Stomach (tissue), 4 donors: Measurements from ENCODE around the gene RSBN1.
"Not testable (repeated sequence)": the region's sequence is repeated elsewhere in the genome, so short reads cannot be mapped to it uniquely, and the experiment has no call there.

ENCODE experiments used
- EP300 ChIP-seq: sonication (generic); formaldehyde crosslinking; IDR thresholded peaks from one replicate; pipeline ENCODE4 v1.6.1; 2017; ENCODE audit warnings: antibody characterized with exemption
- POLR2A ChIP-seq, 4 donors: fragments of 450-650 bp; IDR thresholded peaks; one replicate each; pipeline ENCODE4 v1.6.1; 2016; ENCODE audit warnings: antibody characterized with exemption in 4 of 4, control low read depth in 2 of 4, mild to moderate bottlenecking in 1 of 4, moderate library complexity in 1 of 4
- TF ChIP-seq, protein P1 (sequence below), 7 experiments: fragments of 450-650 bp in 4 of 7; fragments of 200-600 bp in 3 of 7; sonication (generic) in 3 of 7; IDR thresholded peaks; one replicate each; pipeline ENCODE4 v1.5.1; 2016 to 2019; ENCODE audit warnings: antibody characterized with exemption in 7 of 7, control low read depth in 2 of 7, mild to moderate bottlenecking in 1 of 7

DNA sequence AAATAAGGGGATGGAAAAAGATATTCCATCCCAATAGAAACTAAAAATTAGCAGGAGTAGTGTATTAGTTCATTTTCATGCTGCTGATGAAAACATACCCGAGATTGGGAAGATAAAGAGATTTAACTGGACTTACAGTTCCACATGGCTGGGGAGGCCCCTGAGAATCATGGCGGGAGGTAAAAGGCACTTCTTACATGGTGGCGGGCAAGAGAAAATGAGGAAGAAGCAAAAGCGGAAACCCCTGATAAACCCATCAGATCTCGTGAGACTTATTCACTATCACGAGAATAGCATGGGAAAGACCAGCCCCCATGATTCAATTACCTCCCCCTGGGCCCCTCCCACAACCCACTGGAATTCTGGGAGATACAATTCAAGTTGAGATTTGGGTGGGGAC is 94.8 kb downstream of the RSBN1 start:
- not testable (repeated sequence) for TF ChIP-seq POLR2A (IDR thresholded peaks at IDR 0.05); EP300
- TF ChIP-seq, protein P1, sequence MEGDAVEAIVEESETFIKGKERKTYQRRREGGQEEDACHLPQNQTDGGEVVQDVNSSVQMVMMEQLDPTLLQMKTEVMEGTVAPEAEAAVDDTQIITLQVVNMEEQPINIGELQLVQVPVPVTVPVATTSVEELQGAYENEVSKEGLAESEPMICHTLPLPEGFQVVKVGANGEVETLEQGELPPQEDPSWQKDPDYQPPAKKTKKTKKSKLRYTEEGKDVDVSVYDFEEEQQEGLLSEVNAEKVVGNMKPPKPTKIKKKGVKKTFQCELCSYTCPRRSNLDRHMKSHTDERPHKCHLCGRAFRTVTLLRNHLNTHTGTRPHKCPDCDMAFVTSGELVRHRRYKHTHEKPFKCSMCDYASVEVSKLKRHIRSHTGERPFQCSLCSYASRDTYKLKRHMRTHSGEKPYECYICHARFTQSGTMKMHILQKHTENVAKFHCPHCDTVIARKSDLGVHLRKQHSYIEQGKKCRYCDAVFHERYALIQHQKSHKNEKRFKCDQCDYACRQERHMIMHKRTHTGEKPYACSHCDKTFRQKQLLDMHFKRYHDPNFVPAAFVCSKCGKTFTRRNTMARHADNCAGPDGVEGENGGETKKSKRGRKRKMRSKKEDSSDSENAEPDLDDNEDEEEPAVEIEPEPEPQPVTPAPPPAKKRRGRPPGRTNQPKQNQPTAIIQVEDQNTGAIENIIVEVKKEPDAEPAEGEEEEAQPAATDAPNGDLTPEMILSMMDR (IDR thresholded peaks at IDR 0.05), result not testable (repeated sequence)
